ENCODE data around the gene ZSCAN5A.

DNA sequence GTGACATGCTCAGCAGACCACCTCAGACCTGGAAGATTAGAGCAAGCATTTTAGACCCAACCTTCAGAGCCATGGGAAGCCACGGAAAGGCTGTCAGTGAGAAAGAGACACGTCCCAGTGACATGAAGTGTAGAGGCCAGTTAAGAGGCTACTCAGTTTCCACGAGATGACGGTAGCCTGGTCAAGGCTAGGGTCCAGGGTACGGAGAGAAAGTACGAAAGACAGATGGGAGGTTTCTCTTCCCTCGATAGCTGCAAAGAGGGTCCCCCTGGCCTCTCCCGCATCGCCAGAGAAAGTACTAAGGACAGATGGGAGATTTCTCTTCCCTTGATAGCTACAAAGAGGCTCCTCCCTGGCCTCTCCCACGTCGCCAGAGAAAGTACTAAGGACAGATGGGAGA is 8.6 kb downstream of the ZSCAN5A start:
- TF ChIP-seq, protein P1, sequence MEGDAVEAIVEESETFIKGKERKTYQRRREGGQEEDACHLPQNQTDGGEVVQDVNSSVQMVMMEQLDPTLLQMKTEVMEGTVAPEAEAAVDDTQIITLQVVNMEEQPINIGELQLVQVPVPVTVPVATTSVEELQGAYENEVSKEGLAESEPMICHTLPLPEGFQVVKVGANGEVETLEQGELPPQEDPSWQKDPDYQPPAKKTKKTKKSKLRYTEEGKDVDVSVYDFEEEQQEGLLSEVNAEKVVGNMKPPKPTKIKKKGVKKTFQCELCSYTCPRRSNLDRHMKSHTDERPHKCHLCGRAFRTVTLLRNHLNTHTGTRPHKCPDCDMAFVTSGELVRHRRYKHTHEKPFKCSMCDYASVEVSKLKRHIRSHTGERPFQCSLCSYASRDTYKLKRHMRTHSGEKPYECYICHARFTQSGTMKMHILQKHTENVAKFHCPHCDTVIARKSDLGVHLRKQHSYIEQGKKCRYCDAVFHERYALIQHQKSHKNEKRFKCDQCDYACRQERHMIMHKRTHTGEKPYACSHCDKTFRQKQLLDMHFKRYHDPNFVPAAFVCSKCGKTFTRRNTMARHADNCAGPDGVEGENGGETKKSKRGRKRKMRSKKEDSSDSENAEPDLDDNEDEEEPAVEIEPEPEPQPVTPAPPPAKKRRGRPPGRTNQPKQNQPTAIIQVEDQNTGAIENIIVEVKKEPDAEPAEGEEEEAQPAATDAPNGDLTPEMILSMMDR (IDR thresholded peaks at IDR 0.05) = no peak
- no peak for TF ChIP-seq POLR2A (IDR thresholded peaks at IDR 0.05)

Measured in tibial nerve (tissue), 3 donors.